ENCODE measurements around the gene CYSLTR2. TPM values are rescaled to one million over a fixed set of nuclear protein-coding genes. Genes with fewer than 3 reads are reported as not detected.

CYSLTR2 gene, protein sequence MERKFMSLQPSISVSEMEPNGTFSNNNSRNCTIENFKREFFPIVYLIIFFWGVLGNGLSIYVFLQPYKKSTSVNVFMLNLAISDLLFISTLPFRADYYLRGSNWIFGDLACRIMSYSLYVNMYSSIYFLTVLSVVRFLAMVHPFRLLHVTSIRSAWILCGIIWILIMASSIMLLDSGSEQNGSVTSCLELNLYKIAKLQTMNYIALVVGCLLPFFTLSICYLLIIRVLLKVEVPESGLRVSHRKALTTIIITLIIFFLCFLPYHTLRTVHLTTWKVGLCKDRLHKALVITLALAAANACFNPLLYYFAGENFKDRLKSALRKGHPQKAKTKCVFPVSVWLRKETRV
- total RNA-seq, result 3.3 and 3.7 TPM in 2 replicates

- intact Hi-C loops (cut with micrococcal nuclease), result loop anchor here (1.0 to 10.0 kb wide), 7 partner anchors 91 to 559 kb away; partner anchors contain the start of genes LPAR6, MED4 and RB1
Observed at GRCh38 chr13:48653472-48653939, at the start of gene CYSLTR2. CYSLTR2 (plus strand) TSS chr13:48653929; CDS start chr13:48706818, 52,889 bp downstream.

- intact Hi-C loops (cut with micrococcal nuclease), result no loop called here
Observed at GRCh38 chr13:48615049-48615448, 38.7 kb upstream of the CYSLTR2 start.

DNA sequence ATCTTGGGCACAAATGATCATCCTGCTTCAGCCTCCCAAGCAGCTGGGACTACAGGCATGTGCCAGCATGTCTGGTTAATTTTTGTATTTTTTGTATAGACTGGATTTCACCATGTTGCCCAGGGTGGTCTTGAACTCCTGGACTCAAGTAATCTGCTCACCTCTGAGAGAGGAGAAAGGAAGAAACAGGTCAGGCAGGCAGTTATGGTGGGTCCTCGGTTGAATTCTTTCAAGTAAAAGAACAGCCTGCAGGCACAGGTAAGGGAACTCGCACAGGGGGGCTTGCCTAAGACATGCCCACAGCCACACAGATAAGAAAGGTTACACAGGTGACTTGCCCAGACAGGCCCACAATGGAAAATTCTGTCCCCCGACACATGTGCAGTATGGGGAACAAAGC, 34.8 kb upstream of the CYSLTR2 start:
- intact Hi-C loops (cut with micrococcal nuclease), result no loop called here

DNA sequence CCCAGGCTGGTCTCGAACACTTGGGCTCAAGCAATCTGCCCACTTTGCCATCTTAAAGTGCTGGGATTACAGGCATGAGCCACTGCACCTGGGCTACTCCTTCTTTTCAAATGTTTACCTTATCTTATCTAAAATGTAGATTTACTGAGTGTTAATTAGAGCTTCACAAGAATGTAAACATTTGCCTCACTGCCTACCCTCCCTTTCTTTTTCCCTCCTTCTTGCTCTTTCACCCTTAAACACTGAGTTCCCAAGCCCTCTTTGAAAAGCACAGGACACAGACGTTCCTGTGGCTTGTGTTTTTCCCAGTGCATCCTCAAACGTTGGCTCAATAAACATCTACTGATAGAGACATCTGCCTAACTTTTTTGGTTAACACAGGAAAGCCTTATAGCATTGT, 32.7 kb upstream of the CYSLTR2 start:
- intact Hi-C loops (cut with micrococcal nuclease), result no loop called here

GRCh38 chr13:48624016-48624415, 29.7 kb upstream of the CYSLTR2 start:
- intact Hi-C loops (cut with micrococcal nuclease), result no loop called here

DNA sequence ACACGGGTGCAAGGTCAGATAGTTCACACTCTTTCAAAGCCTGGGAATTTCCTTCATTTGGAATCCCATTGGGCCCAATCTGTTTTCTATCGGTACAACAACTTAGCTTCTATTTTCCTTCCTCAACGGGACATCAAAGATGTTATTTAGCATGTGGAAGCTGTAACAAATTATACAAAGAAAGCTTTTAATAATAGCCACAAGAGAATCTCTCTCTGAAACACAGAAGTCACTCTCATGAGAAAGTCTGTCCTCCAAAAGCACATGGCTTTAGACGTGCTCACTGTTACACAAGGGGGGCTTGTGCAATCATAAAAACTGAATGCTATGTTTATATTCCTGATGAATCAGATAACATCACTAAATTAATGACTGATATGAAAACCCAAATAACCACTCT, 28.9 kb upstream of the CYSLTR2 start:
- intact Hi-C loops (cut with micrococcal nuclease), result no loop called here

GRCh38 chr13:48625413-48626076, 28.2 kb upstream of the CYSLTR2 start:
- intact Hi-C loops (cut with micrococcal nuclease), result no loop called here

GRCh38 chr13:48626077-48626449, 27.7 kb upstream of the CYSLTR2 start:
- intact Hi-C loops (cut with micrococcal nuclease), result no loop called here

GRCh38 chr13:48626726-48627451, 26.8 kb upstream of the CYSLTR2 start:
- intact Hi-C loops (cut with micrococcal nuclease), result no loop called here

GRCh38 chr13:48629277-48629676, 24.5 kb upstream of the CYSLTR2 start:
- intact Hi-C loops (cut with micrococcal nuclease), result no loop called here

DNA sequence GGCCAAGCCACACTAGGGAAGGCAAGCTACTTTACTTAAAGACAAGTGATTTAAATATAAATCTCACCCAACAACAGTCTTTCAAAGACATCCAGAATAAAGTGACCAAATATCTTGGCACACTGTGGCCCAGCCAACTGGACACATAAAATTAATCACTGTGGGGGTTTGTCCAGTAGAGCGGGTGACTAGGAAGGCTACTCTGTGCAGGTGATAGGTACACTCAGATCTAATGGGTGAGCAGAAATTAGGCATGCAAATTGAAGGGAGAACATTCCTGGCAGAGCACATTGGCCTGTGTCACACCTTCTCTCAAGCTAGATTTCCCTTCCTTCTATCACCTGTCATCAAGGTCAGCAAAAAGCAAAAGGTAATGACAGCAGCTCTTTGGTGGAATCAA, 23.4 kb upstream of the CYSLTR2 start:
- intact Hi-C loops (cut with micrococcal nuclease), result no loop called here

GRCh38 chr13:48630773-48631172, 23.0 kb upstream of the CYSLTR2 start:
- intact Hi-C loops (cut with micrococcal nuclease), result no loop called here

GRCh38 chr13:48631441-48631840, 22.3 kb upstream of the CYSLTR2 start:
- intact Hi-C loops (cut with micrococcal nuclease), result no loop called here

GRCh38 chr13:48633700-48634099, 20.0 kb upstream of the CYSLTR2 start:
- intact Hi-C loops (cut with micrococcal nuclease), result no loop called here

DNA sequence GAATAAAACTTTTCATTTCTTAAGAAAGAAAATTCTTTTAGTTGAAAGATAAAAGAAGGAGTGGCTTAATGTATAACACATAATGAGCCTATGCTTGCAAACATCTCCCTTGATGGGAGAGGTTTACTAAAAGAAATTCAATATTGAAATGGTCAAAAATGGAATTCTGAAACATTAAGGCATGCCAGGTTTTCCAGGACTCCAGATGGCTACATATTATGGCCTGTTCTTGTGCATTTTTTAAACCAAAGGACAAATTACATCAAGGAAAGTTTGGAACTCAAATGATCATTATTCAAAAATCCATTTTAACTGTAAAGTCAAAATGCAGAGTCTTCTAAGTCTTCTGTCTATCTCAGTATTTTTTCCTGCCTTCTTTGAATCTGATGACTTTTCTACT, 19.1 kb upstream of the CYSLTR2 start:
- intact Hi-C loops (cut with micrococcal nuclease), result no loop called here

DNA sequence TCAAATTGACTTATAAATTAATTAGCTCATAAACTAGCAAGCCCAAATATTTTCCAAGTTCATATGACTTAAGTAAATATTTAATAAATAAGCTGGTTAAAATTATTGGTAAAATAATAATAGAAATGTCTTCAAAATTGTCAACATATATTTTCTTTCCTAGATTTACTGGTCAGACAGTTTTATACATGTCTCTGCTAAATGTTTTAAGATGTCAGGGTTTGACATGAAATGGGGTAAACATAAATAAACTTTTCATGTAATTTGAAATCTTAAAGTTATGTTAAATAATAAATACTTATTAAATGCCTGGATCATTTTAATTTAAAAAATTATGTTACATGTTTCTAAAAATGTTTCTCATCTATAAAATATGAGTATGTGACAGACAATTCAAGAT, 18.3 kb upstream of the CYSLTR2 start:
- intact Hi-C loops (cut with micrococcal nuclease), result no loop called here

DNA sequence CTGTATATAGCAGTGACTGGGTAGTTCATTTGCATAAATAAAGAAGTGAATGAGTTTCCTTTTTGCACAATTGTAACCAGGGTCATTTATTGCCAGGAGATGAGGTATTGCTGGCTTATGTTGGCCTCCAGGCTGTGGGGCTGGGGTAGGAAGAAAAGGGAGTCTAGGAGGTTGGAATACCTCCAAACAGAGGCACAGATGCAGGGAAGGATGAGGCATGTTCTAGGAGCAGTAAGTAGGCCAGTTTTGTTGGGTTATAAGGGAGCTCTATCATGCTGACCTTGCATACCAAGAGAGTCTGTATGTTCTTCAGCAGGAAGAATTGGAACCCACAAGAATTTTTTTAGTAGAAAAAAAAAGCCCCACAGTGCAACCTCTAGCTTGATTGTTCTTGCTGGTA, 17.2 kb upstream of the CYSLTR2 start:
- intact Hi-C loops (cut with micrococcal nuclease), result no loop called here

DNA sequence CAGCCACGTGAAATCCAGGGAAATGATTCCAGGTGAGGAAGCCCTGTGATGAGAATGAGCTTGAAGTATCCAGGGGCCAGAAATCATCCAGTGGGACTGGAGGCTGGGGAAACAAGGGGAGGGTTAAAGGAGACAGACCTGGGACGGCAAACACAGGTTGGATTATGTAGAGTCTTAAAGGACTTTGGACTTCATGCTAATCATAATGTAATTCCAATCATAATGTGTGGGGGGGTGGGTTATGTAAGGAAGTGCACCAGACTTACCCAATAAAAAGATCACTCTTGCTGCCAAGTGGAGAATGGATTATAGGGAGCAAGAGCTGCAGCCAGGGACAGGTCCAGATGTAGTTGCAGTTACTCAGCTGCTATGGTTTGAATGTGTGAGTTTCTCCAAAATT, 16.1 kb upstream of the CYSLTR2 start:
- intact Hi-C loops (cut with micrococcal nuclease), result no loop called here

GRCh38 chr13:48640767-48641166, 13.0 kb upstream of the CYSLTR2 start:
- intact Hi-C loops (cut with micrococcal nuclease), result no loop called here

DNA sequence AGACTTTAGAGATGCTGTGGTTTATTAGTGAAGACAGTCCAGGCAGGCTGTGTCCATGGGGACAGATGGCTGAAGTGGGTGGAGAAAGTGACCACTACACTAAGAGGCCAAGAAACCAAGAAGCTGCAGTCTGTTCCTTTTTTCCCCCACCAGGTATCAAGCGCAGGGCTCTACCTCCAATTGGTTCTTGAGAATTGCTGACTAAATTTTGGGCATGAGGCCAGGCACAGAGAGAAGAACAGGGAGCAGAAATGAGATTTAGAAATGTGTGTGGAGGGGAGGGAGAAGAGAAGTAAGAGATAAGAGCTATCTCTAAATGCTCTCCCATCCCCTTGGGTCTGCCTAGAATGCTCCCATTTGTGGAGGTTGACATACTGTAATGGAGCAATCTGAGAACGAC, 12.3 kb upstream of the CYSLTR2 start:
- intact Hi-C loops (cut with micrococcal nuclease), result no loop called here

DNA sequence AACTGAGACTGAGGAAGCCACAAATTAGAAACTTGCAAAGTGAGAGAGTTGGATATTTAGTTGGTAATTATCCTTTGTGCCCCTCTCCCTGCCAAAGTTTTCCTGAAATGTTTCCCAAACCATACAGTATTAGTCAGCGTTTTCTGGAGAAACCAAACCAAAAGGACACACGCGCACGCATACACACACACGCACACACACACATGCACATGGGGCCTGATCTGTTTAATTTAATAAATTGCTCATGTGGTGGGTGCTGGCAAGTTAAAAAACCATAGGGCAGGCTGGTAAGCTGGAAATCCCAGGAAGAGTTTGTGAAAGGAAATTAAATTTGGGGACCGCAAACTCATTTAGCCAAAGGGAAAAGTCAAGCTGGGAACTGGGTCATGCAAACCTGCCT, 11.7 kb upstream of the CYSLTR2 start:
- intact Hi-C loops (cut with micrococcal nuclease), result no loop called here

DNA sequence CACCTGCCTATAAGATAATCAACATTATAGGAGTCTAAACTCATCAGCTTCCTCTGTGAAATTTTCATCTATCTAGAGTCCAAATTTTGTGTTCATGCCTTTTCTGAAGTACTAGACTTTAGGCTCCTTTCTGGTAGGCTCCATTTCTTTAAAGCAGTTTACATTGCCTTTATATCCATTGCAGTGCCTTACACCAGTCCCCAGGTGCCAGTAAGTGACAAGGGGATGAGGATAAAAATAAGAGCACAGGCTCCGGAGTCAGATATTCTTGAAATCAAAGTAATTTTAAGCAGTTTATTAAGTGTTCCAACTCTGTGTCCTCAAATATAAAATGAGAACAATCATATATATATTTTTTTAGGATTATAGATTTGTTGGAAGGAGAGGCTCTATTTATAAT, 10.6 kb upstream of the CYSLTR2 start:
- intact Hi-C loops (cut with micrococcal nuclease), result no loop called here

Measured in T-helper 2 cell treated with Interferon-gamma antibody and Interleukin-4, amounts not matched to agents 100 ng/mL and 5 ng/mL, for 36 hours (primary cell).